ENCODE measurements around the gene ELOVL2. TPM values are rescaled to one million over a fixed set of nuclear protein-coding genes. Genes with fewer than 3 reads are reported as not detected.

The ELOVL2 gene
- total RNA-seq, 1 donor from 2014 or later: 0.23 TPM

- no peaks in the 10 kb centered on the region for H3K27me3 ChIP-seq
- DNase-seq (no peak), ATAC-seq (no peak)
- no peak overlapping the region for H3K4me3 ChIP-seq
- no peaks in the 10 kb centered on the region for H3K4me1 ChIP-seq
- no peak overlapping the region for H3K27ac ChIP-seq
- intact Hi-C loops (cut with DNase I): loop anchor here (10.0 kb wide), 1 partner anchor 115 kb away; no protein-coding TSS in a partner anchor
- H3K36me3 ChIP-seq: no peaks in the 10 kb centered on the region
- no peak for TF ChIP-seq CTCF (IDR thresholded peaks at IDR 0.05)
- H3K9me3 ChIP-seq: no peaks in the 10 kb centered on the region
Observed at GRCh38 chr6:10949579-10950490, 94.3 kb downstream of the ELOVL2 start.

GRCh38 chr6:10947966-10948365 is 96.1 kb downstream of the ELOVL2 start:
- TF ChIP-seq CTCF (IDR thresholded peaks at IDR 0.05): no peak
- H3K27me3 ChIP-seq: no peaks in the 10 kb centered on the region
- no peak overlapping the region for H3K4me3 ChIP-seq
- ATAC-seq (no peak), DNase-seq (no peak)
- no peak overlapping the region for H3K27ac ChIP-seq
- no peaks in the 10 kb centered on the region for H3K4me1 ChIP-seq
- no peaks in the 10 kb centered on the region for H3K36me3 ChIP-seq
- intact Hi-C loops (cut with DNase I): no loop called here
- H3K9me3 ChIP-seq: no peaks in the 10 kb centered on the region

GRCh38 chr6:10945845-10946244 is 98.3 kb downstream of the ELOVL2 start:
- no peak for DNase-seq
- intact Hi-C loops (cut with DNase I): no loop called here
- TF ChIP-seq CTCF (IDR thresholded peaks at IDR 0.05): no peak
- no peaks in the 10 kb centered on the region for H3K27me3 ChIP-seq
- no peak overlapping the region for H3K4me3 ChIP-seq
- no peaks in the 10 kb centered on the region for H3K4me1 ChIP-seq
- H3K36me3 ChIP-seq: no peaks in the 10 kb centered on the region
- no peak for ATAC-seq
- H3K9me3 ChIP-seq: no peaks in the 10 kb centered on the region
- no peak overlapping the region for H3K27ac ChIP-seq

- Histone ChIP-seq H3K36me3 (no peaks in the 10 kb centered on the region), H3K27me3 (no peaks in the 10 kb centered on the region), H3K9me3 (no peaks in the 10 kb centered on the region), H3K27ac (no peak overlapping the region), H3K4me1 (no peaks in the 10 kb centered on the region), H3K4me3 (no peak overlapping the region)
- DNase-seq (no peak), ATAC-seq (no peak)
- intact Hi-C loops (cut with DNase I): no loop called here
- no peak for TF ChIP-seq CTCF (IDR thresholded peaks at IDR 0.05)
Observed at GRCh38 chr6:10939840-10940239, 104.3 kb downstream of the ELOVL2 start.

GRCh38 chr6:10933126-10933525 is 111.0 kb downstream of the ELOVL2 start:
- no peak for TF ChIP-seq CTCF (IDR thresholded peaks at IDR 0.05)
- no peak for DNase-seq

More at GRCh38 chr6:10933126-10933525, 111.0 kb downstream of the ELOVL2 start:
- Histone ChIP-seq H3K9me3 (no peaks in the 10 kb centered on the region), H3K27ac (no peak overlapping the region), H3K27me3 (no peaks in the 10 kb centered on the region), H3K4me1 (no peaks in the 10 kb centered on the region), H3K36me3 (no peaks in the 10 kb centered on the region), H3K4me3 (no peak overlapping the region)
- intact Hi-C loops (cut with DNase I): no loop called here
- ATAC-seq: no peak

Other genes with a start within 250 kb of the ELOVL2 start
- gene MAK, start 205.8 kb downstream of the ELOVL2 start, total RNA-seq: 0.29 TPM
- gene GCM2, start 162.3 kb downstream of the ELOVL2 start, total RNA-seq: not detected
- gene SYCP2L, start 157.3 kb downstream of the ELOVL2 start, total RNA-seq: 0.58 TPM
- gene SMIM13, start 49.5 kb upstream of the ELOVL2 start, total RNA-seq: 8.4 TPM
- 0.55 TPM for gene ERVFRD-1, start 67.4 kb upstream of the ELOVL2 start, total RNA-seq
- 194 TPM for gene NEDD9, start 188.4 kb upstream of the ELOVL2 start, total RNA-seq

All from upper lobe of right lung (tissue), 1 donor.